Erythroblast (primary cell): ENCODE results near the gene NOD2.

Experiments used
- DNase-seq, 2 experiments: peaks; one replicate each; lab custom pipeline; 2025; lab: John Stamatoyannopoulos, UW
- GATA1 ChIP-seq: IDR thresholded peaks from 2 replicates; pipeline ENCODE4 v1.6.1; 2011; ENCODE audit warnings: low read depth, mild to moderate bottlenecking, control low read depth, low read length, moderate library complexity
- POLR2A ChIP-seq: IDR thresholded peaks from 2 replicates; pipeline ENCODE4 v1.6.1; 2011; ENCODE audit warnings: mild to moderate bottlenecking, low read length

The NOD2 gene

GRCh38 chr16:50722405-50722737 lies 29.0 kb downstream of the NOD2 start:
- no peak for DNase-seq
- TF ChIP-seq POLR2A = no peak
- TF ChIP-seq GATA1 = no peak

GRCh38 chr16:50722960-50723359 lies 29.6 kb downstream of the NOD2 start:
- TF ChIP-seq GATA1 = no peak
- no peak for TF ChIP-seq POLR2A
- no peak for DNase-seq

- no peak for DNase-seq
- TF ChIP-seq GATA1 (no peak), POLR2A (no peak)
Observed at GRCh38 chr16:50724306-50724705, 30.9 kb downstream of the NOD2 start.

- DNase-seq = no peak
- TF ChIP-seq GATA1 = no peak
- no peak for TF ChIP-seq POLR2A
Observed at GRCh38 chr16:50731130-50731988, 38.0 kb downstream of the NOD2 start.

GRCh38 chr16:50731989-50732832 lies 38.8 kb downstream of the NOD2 start:
- TF ChIP-seq POLR2A = no peak
- TF ChIP-seq GATA1 = no peak
- no peak for DNase-seq

- no peak for TF ChIP-seq POLR2A
- DNase-seq = no peak
Observed at GRCh38 chr16:50733468-50733867, 40.1 kb downstream of the NOD2 start.

GRCh38 chr16:50735629-50736122 lies 42.3 kb downstream of the NOD2 start:
- DNase-seq = no peak
- TF ChIP-seq POLR2A (no peak), GATA1 (no peak)

- no peak for DNase-seq
- TF ChIP-seq GATA1 (no peak), POLR2A (no peak)
Observed at GRCh38 chr16:50736448-50736847, 43.0 kb downstream of the NOD2 start.

- TF ChIP-seq GATA1 = no peak
- no peak for TF ChIP-seq POLR2A
- DNase-seq = no peak
Observed at GRCh38 chr16:50737420-50737959, 44.1 kb downstream of the NOD2 start.

- TF ChIP-seq POLR2A (no peak), GATA1 (no peak)
- DNase-seq = no peak
Observed at GRCh38 chr16:50739031-50739430, 45.6 kb downstream of the NOD2 start.

GRCh38 chr16:50740736-50741135 lies 47.3 kb downstream of the NOD2 start:
- TF ChIP-seq GATA1 (no peak), POLR2A (no peak)
- DNase-seq = peak in 1 of 2 experiments; percentile 19

- peak in 1 of 2 experiments; percentile 49 for DNase-seq
- TF ChIP-seq GATA1 (no peak), POLR2A (no peak)
Observed at GRCh38 chr16:50741225-50741780, 47.9 kb downstream of the NOD2 start.

GRCh38 chr16:50741781-50742575 lies 48.6 kb downstream of the NOD2 start, which contains the start of gene CYLD:
TSS of gene CYLD (plus strand) at chr16:50742086. CDS start at chr16:50749699, 7,613 bp downstream.
- peak; percentile 99 to 100 for DNase-seq
- no peak for TF ChIP-seq GATA1
- TF ChIP-seq POLR2A = no peak
